Neural cell (in vitro differentiated cells): ENCODE results near the gene ASMTL. TPM values are rescaled to one million over a fixed set of nuclear protein-coding genes. Genes with fewer than 3 reads are reported as not detected.

Experiments used
- H2AFZ ChIP-seq: fragments of 200-600, 300-800 bp; sonication (generic), shearing (Covaris generic); 2 replicates; pipeline ENCODE4 v1.6.0; 2014; ENCODE audit warnings: low read depth, mild to moderate bottlenecking, antibody characterized with exemption, low read length, moderate library complexity
- H3F3A ChIP-seq: fragments of 200-600 bp; shearing (Covaris generic); 2 replicates; pipeline ENCODE4 v1.6.1; 2016; ENCODE audit warnings: mild to moderate bottlenecking, moderate library complexity, mixed read lengths, antibody characterized with exemption, low read length; ENCODE audit not compliant: insufficient read depth, poor library complexity, severe bottlenecking
- H3K27ac ChIP-seq: fragments of 200-600, 300-800 bp; sonication (generic), shearing (Covaris generic); 2 replicates; pipeline ENCODE4 v1.5.1; 2014; ENCODE audit warnings: mild to moderate bottlenecking, low read length, moderate library complexity
- H3K27me3 ChIP-seq: fragments of 300-800, 200-600 bp; sonication (generic), shearing (Covaris generic); 2 replicates; pipeline ENCODE4 v1.6.0; 2014; ENCODE audit warnings: mild to moderate bottlenecking, low read depth, low read length, moderate library complexity; ENCODE audit not compliant: insufficient read depth
- H3K36me3 ChIP-seq: fragments of 300-800, 200-600 bp; sonication (generic), shearing (Covaris generic); 2 replicates; pipeline ENCODE4 v1.5.1; 2014; ENCODE audit warnings: mild to moderate bottlenecking, antibody characterized with exemption, low read length, moderate library complexity; ENCODE audit not compliant: insufficient read depth
- H3K4me2 ChIP-seq: fragments of 300-800, 200-600 bp; sonication (generic), shearing (Covaris generic); 2 replicates; pipeline ENCODE4 v1.6.0; 2014; ENCODE audit warnings: mild to moderate bottlenecking, low read length
- H3K4me3 ChIP-seq: fragments of 300-800, 200-600 bp; sonication (generic), shearing (Covaris generic); 2 replicates; pipeline ENCODE4 v1.5.1; 2014; ENCODE audit warnings: mild to moderate bottlenecking, low read length, moderate library complexity
- H3K79me2 ChIP-seq: fragments of 200-600 bp; shearing (Covaris generic); replicated peaks from 2 replicates; pipeline ENCODE4 v1.6.0; 2014; ENCODE audit warnings: mild to moderate bottlenecking, low read length, moderate library complexity; ENCODE audit not compliant: insufficient read depth
- H3K9ac ChIP-seq: fragments of 300-800, 200-600 bp; sonication (generic), shearing (Covaris generic); 2 replicates; pipeline ENCODE4 v1.6.1; 2016; ENCODE audit warnings: mild to moderate bottlenecking, low read length, mixed read lengths
- H3K9me2 ChIP-seq: fragments of 200-600 bp; shearing (Covaris generic); 2 replicates; pipeline ENCODE4 v1.6.1; 2016; ENCODE audit warnings: mild to moderate bottlenecking, low read length, mixed read lengths; ENCODE audit not compliant: insufficient read depth
- H3K9me3 ChIP-seq: fragments of 200-600, 300-800 bp; sonication (generic), shearing (Covaris generic); 2 replicates; pipeline ENCODE4 v1.6.1; 2016; ENCODE audit warnings: mild to moderate bottlenecking, mixed run types, low read length, moderate library complexity, mixed read lengths
- H4K20me1 ChIP-seq: fragments of 200-600 bp; shearing (Covaris generic); 2 replicates; pipeline ENCODE4 v1.6.1; 2016; ENCODE audit warnings: mild to moderate bottlenecking, mixed run types; ENCODE audit not compliant: insufficient read depth
- EP300 ChIP-seq: fragments of 450-650 bp; conservative IDR thresholded peaks from 2 replicates; pipeline ENCODE4 v1.6.1; 2014; ENCODE audit warnings: antibody characterized with exemption, mild to moderate bottlenecking, moderate library complexity; ENCODE audit not compliant: poor library complexity, severe bottlenecking
- EZH2 ChIP-seq: fragments of 200-600, 300-800 bp; shearing (Covaris generic), sonication (generic); IDR thresholded peaks from 2 replicates; pipeline ENCODE4 v1.6.1; 2014; ENCODE audit warnings: antibody characterized with exemption, low read length, borderline replicate concordance, mild to moderate bottlenecking; ENCODE audit not compliant: insufficient read depth, poor library complexity, severe bottlenecking
- MXI1 ChIP-seq: fragments of 450-650 bp; conservative IDR thresholded peaks from 2 replicates; pipeline ENCODE4 v1.6.1; 2014; ENCODE audit warnings: antibody characterized with exemption, mild to moderate bottlenecking; ENCODE audit not compliant: poor library complexity, severe bottlenecking
- POLR2AphosphoS5 ChIP-seq: IDR thresholded peaks from 2 replicates; pipeline ENCODE4 v1.6.1; 2012
- RAD21 ChIP-seq: fragments of 450-650 bp; conservative IDR thresholded peaks from 2 replicates; pipeline ENCODE4 v1.6.1; 2014; ENCODE audit warnings: antibody characterized with exemption, mild to moderate bottlenecking, moderate library complexity
- SMC3 ChIP-seq: fragments of 450-650 bp; conservative IDR thresholded peaks from 2 replicates; pipeline ENCODE4 v1.6.1; 2014; ENCODE audit warnings: antibody characterized with exemption, mild to moderate bottlenecking, moderate library complexity; ENCODE audit not compliant: poor library complexity
- TAF1 ChIP-seq: IDR thresholded peaks from 2 replicates; pipeline ENCODE4 v1.6.1; 2012; ENCODE audit warnings: low read depth
- polyA plus RNA-seq: library from polyadenylated mRNA; depleted of rRNA; stranded (reverse); fragments of >200 nt; gene quantifications from 2 replicates; pipeline ENCODE4 v1.2.3, GENCODE V29; 2014
- TF ChIP-seq, protein P1 (sequence below): fragments of 450-650 bp; IDR thresholded peaks from 2 replicates; pipeline ENCODE4 v1.5.1; 2014; ENCODE audit warnings: antibody characterized with exemption, mild to moderate bottlenecking, moderate library complexity; ENCODE audit not compliant: poor library complexity, severe bottlenecking
- TF ChIP-seq, protein P2 (sequence below): IDR thresholded peaks from 2 replicates; pipeline ENCODE4 v1.6.1; 2012; ENCODE audit warnings: borderline replicate concordance

Gene ASMTL
- polyA plus RNA-seq, 1 donor from 2014 or later, result 25.9 TPM

DNA sequence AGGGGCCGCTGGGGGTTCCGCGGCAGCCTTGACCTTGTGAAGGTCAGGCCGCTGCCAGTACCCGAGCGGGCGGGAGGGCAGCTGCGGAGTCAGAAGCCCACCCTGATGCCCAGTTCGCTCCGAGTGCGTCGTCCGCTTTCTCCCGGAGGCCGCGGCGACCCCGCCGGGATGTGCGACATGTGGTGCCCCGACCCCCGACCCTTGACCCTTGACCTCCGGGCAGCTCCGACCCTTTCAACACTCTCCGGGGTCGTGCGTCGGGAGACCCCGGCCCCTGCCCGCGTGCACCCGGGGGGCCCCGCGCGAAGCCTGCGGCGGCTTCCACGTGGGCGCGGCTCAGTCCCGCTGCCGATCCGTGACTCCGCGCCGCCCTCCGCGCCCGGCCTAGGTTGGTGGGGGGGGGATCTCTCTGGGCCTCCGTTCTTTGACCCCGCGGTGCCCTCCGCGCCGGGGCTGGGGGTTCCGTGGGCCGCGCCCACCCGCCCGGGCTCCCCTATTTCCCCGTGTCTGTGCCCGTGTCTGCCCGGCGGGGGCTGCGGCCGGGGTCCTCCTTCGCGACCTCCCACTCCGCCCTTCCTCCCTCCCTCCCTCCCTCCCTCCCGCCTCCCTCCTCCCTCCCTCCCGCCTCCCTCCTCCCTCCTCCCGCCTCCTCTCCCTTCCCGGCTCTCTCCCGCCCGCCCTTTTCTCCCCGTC, 60.2 kb downstream of the ASMTL start:
- peaks cover 38% of the 10 kb centered on the region for H3K79me2 ChIP-seq

DNA sequence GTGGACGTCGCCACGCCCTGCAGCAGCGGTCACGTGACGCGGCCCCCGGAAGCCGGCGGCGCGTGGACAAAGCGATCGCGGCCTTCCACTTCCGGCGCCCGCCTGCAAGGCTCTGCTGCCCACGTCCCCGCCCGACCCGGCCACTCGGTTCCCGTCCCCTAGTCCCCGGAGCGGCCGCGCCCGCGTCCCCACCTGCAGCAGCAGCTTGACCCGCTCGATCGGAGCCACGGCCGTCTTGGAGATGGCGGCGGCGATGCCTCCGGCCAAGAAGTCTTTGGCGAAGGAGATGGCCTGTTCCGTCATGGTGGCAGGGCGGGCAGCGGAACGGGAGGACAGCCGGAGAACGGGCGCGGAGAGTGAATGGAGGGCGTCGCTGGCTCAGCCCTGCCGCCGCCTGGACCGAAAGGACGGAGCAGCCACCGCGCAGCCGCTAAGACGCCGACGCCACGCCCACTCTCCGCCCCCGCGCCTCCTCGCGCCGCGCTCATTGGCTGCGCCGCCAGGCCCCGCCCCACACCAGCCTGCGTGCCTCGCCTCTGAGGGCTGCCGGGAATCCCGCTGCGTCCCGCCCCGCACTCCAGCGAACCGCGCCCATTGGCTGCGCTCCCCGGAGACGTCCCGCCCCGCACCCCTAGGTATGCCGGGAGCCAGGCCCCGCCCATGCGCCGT, 60.9 kb downstream of the ASMTL start, which contains the start of gene SLC25A6:
SLC25A6 (minus strand) TSS at position 407 of the 669 bp plus-strand sequence; CDS start at position 303, 104 bp downstream.
- Histone ChIP-seq H3K27ac (peak within 1 kb of the TSS; percentile 97), H3K9me2 (no peaks in the 10 kb centered on the region), H3K9ac (peak within 1 kb of the TSS; percentile 99), H3K36me3 (no peaks in the 10 kb centered on the region), H2AFZ (peak within 1 kb of the TSS; percentile 73), H3K27me3 (no peaks in the 10 kb centered on the region), H3F3A (no peaks in the 10 kb centered on the region), H4K20me1 (no peaks in the 10 kb centered on the region), H3K4me3 (peak within 1 kb of the TSS; percentile 99), H3K9me3 (no peaks in the 10 kb centered on the region), H3K4me2 (peak within 1 kb of the TSS; percentile 99), H3K79me2 (peaks cover 38% of the 10 kb centered on the region)
- TF ChIP-seq RAD21 (peak; percentile 40), TAF1 (peak; percentile 82), MXI1 (peak; percentile 93), SMC3 (no peak), EP300 (no peak), POLR2AphosphoS5 (peak; percentile 97)
- TF ChIP-seq, protein P1, sequence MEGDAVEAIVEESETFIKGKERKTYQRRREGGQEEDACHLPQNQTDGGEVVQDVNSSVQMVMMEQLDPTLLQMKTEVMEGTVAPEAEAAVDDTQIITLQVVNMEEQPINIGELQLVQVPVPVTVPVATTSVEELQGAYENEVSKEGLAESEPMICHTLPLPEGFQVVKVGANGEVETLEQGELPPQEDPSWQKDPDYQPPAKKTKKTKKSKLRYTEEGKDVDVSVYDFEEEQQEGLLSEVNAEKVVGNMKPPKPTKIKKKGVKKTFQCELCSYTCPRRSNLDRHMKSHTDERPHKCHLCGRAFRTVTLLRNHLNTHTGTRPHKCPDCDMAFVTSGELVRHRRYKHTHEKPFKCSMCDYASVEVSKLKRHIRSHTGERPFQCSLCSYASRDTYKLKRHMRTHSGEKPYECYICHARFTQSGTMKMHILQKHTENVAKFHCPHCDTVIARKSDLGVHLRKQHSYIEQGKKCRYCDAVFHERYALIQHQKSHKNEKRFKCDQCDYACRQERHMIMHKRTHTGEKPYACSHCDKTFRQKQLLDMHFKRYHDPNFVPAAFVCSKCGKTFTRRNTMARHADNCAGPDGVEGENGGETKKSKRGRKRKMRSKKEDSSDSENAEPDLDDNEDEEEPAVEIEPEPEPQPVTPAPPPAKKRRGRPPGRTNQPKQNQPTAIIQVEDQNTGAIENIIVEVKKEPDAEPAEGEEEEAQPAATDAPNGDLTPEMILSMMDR, result peak; percentile 48
- TF ChIP-seq, protein P2, sequence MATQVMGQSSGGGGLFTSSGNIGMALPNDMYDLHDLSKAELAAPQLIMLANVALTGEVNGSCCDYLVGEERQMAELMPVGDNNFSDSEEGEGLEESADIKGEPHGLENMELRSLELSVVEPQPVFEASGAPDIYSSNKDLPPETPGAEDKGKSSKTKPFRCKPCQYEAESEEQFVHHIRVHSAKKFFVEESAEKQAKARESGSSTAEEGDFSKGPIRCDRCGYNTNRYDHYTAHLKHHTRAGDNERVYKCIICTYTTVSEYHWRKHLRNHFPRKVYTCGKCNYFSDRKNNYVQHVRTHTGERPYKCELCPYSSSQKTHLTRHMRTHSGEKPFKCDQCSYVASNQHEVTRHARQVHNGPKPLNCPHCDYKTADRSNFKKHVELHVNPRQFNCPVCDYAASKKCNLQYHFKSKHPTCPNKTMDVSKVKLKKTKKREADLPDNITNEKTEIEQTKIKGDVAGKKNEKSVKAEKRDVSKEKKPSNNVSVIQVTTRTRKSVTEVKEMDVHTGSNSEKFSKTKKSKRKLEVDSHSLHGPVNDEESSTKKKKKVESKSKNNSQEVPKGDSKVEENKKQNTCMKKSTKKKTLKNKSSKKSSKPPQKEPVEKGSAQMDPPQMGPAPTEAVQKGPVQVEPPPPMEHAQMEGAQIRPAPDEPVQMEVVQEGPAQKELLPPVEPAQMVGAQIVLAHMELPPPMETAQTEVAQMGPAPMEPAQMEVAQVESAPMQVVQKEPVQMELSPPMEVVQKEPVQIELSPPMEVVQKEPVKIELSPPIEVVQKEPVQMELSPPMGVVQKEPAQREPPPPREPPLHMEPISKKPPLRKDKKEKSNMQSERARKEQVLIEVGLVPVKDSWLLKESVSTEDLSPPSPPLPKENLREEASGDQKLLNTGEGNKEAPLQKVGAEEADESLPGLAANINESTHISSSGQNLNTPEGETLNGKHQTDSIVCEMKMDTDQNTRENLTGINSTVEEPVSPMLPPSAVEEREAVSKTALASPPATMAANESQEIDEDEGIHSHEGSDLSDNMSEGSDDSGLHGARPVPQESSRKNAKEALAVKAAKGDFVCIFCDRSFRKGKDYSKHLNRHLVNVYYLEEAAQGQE, result peak; percentile 88

More for the DNA sequence above, 60.2 kb downstream of the ASMTL start:
- TF ChIP-seq POLR2AphosphoS5, result peak; percentile 1
- no peak for TF ChIP-seq SMC3
- peak; percentile 23 for TF ChIP-seq RAD21
- TF ChIP-seq, protein P2, result no peak
- TF ChIP-seq EP300, result peak; percentile 69
- peak; percentile 2 for TF ChIP-seq TAF1
- no peak for TF ChIP-seq EZH2
- peak; percentile 96 for TF ChIP-seq MXI1
- TF ChIP-seq, protein P1, result no peak
- H4K20me1 ChIP-seq, result no peaks in the 10 kb centered on the region
- no peaks in the 10 kb centered on the region for H3K36me3 ChIP-seq
- no peak overlapping the region for H2AFZ ChIP-seq
- no peaks in the 10 kb centered on the region for H3K9me2 ChIP-seq
- H3K9me3 ChIP-seq, result no peaks in the 10 kb centered on the region
- H3F3A ChIP-seq, result no peaks in the 10 kb centered on the region
- H3K27ac ChIP-seq, result peak overlapping the region; percentile 86
- H3K9ac ChIP-seq, result peak overlapping the region; percentile 99
- H3K27me3 ChIP-seq, result no peaks in the 10 kb centered on the region
- no peak overlapping the region for H3K4me2 ChIP-seq
- peak overlapping the region; percentile 99 for H3K4me3 ChIP-seq
